ENCODE results near the gene DAP.

DAP gene

GRCh38 chr5:10745133-10745532, 15.9 kb downstream of the DAP start:
- no peak overlapping the region for H3K4me3 ChIP-seq (ENCODE audit: low read length)
- H3K4me1 ChIP-seq (ENCODE audit: insufficient read depth, low read length): no peaks in the 10 kb centered on the region
- no peaks in the 10 kb centered on the region for H3K27me3 ChIP-seq (ENCODE audit: insufficient read depth, low read length)
- H3K9ac ChIP-seq (ENCODE audit: low read depth, low read length): no peak overlapping the region
- no peak overlapping the region for H3K27ac ChIP-seq (ENCODE audit: low read depth, low read length)
- 91% methylated on average over 5 of the region's 5 CpGs for WGBS
- H3K9me3 ChIP-seq (ENCODE audit: insufficient read depth, low read depth, low read length): peaks cover 8% of the 10 kb centered on the region
- H3K36me3 ChIP-seq (ENCODE audit: insufficient read depth, low read length): peaks cover 61% of the 10 kb centered on the region

DNA sequence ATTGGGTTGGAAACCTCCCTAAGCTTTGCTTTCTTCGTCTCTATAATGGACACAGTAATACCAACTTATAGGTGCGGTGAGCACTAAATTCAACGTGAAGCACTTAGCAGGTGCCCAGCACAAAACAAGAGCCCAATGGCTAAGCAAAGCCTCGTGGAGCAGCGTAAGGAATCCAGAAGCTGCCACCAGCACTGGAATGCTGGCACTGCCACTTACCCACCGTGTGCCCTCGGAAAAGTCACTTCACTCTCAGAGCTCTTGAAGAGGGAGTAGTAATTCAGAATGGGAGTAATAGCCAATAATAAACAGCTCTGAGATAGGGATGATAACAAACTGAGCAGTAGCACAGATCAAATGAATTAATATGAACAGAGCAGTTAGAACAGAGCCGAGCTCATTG, 16.4 kb downstream of the DAP start:
- Histone ChIP-seq H3K27ac (ENCODE audit: low read depth, low read length) (no peak overlapping the region), H3K4me3 (ENCODE audit: low read length) (no peak overlapping the region), H3K27me3 (ENCODE audit: insufficient read depth, low read length) (no peaks in the 10 kb centered on the region), H3K36me3 (ENCODE audit: insufficient read depth, low read length) (peaks cover 61% of the 10 kb centered on the region), H3K4me1 (ENCODE audit: insufficient read depth, low read length) (no peaks in the 10 kb centered on the region), H3K9ac (ENCODE audit: low read depth, low read length) (no peak overlapping the region), H3K9me3 (ENCODE audit: insufficient read depth, low read depth, low read length) (peaks cover 11% of the 10 kb centered on the region)
- 96% methylated on average over 8 of the region's 8 CpGs for WGBS

DNA sequence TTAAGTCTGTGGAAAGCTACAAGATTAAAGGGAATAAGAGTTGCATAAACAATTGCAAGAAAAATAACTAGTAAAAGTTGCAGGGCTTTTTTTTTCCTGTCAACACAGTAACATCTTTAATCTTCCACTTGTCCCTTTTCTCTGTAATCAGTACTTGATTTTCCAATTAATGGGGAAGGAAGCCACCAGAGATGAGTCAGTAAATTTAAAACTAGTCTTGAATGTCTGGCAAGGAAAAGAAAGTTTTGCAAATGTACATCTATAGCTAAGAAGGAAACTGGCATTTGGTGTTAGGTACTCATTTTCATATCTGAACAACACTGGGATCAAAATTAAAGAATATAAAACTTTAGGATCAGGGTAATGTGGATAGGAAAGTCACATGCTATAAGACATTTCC, 17.1 kb downstream of the DAP start:
- no peak overlapping the region for H3K27ac ChIP-seq (ENCODE audit: low read depth, low read length)
- peaks cover 11% of the 10 kb centered on the region for H3K9me3 ChIP-seq (ENCODE audit: insufficient read depth, low read depth, low read length)
- H3K4me1 ChIP-seq (ENCODE audit: insufficient read depth, low read length): no peaks in the 10 kb centered on the region
- H3K36me3 ChIP-seq (ENCODE audit: insufficient read depth, low read length): peaks cover 65% of the 10 kb centered on the region
- no peak overlapping the region for H3K9ac ChIP-seq (ENCODE audit: low read depth, low read length)
- no peaks in the 10 kb centered on the region for H3K27me3 ChIP-seq (ENCODE audit: insufficient read depth, low read length)
- H3K4me3 ChIP-seq (ENCODE audit: low read length): no peak overlapping the region

- 96% methylated on average over 3 of the region's 5 CpGs for WGBS
- Histone ChIP-seq H3K27ac (ENCODE audit: low read depth, low read length) (no peak overlapping the region), H3K9ac (ENCODE audit: low read depth, low read length) (no peak overlapping the region), H3K4me3 (ENCODE audit: low read length) (no peak overlapping the region), H3K27me3 (ENCODE audit: insufficient read depth, low read length) (no peaks in the 10 kb centered on the region), H3K4me1 (ENCODE audit: insufficient read depth, low read length) (no peaks in the 10 kb centered on the region), H3K36me3 (ENCODE audit: insufficient read depth, low read length) (peaks cover 65% of the 10 kb centered on the region), H3K9me3 (ENCODE audit: insufficient read depth, low read depth, low read length) (peaks cover 11% of the 10 kb centered on the region)
These were observed 17.5 kb downstream of the DAP start for GRCh38 chr5:10743526-10743925.

- WGBS: 90% methylated on average over 8 of the region's 9 CpGs
- peaks cover 60% of the 10 kb centered on the region for H3K36me3 ChIP-seq (ENCODE audit: insufficient read depth, low read length)
- no peaks in the 10 kb centered on the region for H3K4me1 ChIP-seq (ENCODE audit: insufficient read depth, low read length)
- H3K9me3 ChIP-seq (ENCODE audit: insufficient read depth, low read depth, low read length): peaks cover 11% of the 10 kb centered on the region
- H3K27me3 ChIP-seq (ENCODE audit: insufficient read depth, low read length): no peaks in the 10 kb centered on the region
- no peak overlapping the region for H3K27ac ChIP-seq (ENCODE audit: low read depth, low read length)
- no peak overlapping the region for H3K9ac ChIP-seq (ENCODE audit: low read depth, low read length)
- H3K4me3 ChIP-seq (ENCODE audit: low read length): no peak overlapping the region
These were observed 19.4 kb downstream of the DAP start for GRCh38 chr5:10741661-10742060.

- Histone ChIP-seq H3K4me1 (ENCODE audit: insufficient read depth, low read length) (no peaks in the 10 kb centered on the region), H3K4me3 (ENCODE audit: low read length) (no peak overlapping the region), H3K36me3 (ENCODE audit: insufficient read depth, low read length) (peaks cover 52% of the 10 kb centered on the region), H3K9me3 (ENCODE audit: insufficient read depth, low read depth, low read length) (peaks cover 11% of the 10 kb centered on the region), H3K27ac (ENCODE audit: low read depth, low read length) (no peak overlapping the region), H3K27me3 (ENCODE audit: insufficient read depth, low read length) (no peaks in the 10 kb centered on the region), H3K9ac (ENCODE audit: low read depth, low read length) (no peak overlapping the region)
- 60% methylated on average over 1 of the region's 2 CpGs for WGBS
These were observed 20.6 kb downstream of the DAP start for GRCh38 chr5:10740384-10740783.

- no peaks in the 10 kb centered on the region for H3K27me3 ChIP-seq (ENCODE audit: insufficient read depth, low read length)
- H3K4me1 ChIP-seq (ENCODE audit: insufficient read depth, low read length): no peaks in the 10 kb centered on the region
- H3K27ac ChIP-seq (ENCODE audit: low read depth, low read length): no peak overlapping the region
- H3K9ac ChIP-seq (ENCODE audit: low read depth, low read length): no peak overlapping the region
- H3K36me3 ChIP-seq (ENCODE audit: insufficient read depth, low read length): peaks cover 31% of the 10 kb centered on the region
- H3K9me3 ChIP-seq (ENCODE audit: insufficient read depth, low read depth, low read length): peaks cover 11% of the 10 kb centered on the region
- H3K4me3 ChIP-seq (ENCODE audit: low read length): no peak overlapping the region
These were observed 23.2 kb downstream of the DAP start for GRCh38 chr5:10737880-10738279.

DNA sequence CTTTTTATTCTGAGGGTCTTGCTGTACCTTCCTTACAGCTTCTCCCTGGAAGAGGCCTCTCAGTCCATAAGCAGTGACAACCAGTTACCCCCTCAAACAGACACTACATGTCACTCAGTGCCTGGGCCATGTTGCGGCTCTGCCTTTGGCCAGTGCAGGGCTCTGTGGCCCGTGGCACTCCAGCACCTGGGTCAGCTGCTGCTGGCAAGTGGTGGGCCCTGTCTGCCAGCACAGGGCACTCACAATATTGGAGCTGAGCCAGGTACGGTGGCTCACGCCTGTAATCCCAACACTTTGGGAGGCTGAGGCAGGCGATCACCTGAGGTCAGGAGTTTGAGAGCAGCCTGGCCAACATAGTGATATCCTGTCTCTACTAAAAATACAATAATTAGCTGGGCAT, 24.2 kb downstream of the DAP start:
- Histone ChIP-seq H3K36me3 (ENCODE audit: insufficient read depth, low read length) (peaks cover 38% of the 10 kb centered on the region), H3K4me1 (ENCODE audit: insufficient read depth, low read length) (no peaks in the 10 kb centered on the region), H3K9ac (ENCODE audit: low read depth, low read length) (no peak overlapping the region), H3K4me3 (ENCODE audit: low read length) (no peak overlapping the region), H3K9me3 (ENCODE audit: insufficient read depth, low read depth, low read length) (peaks cover 11% of the 10 kb centered on the region), H3K27ac (ENCODE audit: low read depth, low read length) (no peak overlapping the region), H3K27me3 (ENCODE audit: insufficient read depth, low read length) (no peaks in the 10 kb centered on the region)
- 94% methylated on average over 5 of the region's 5 CpGs for WGBS

- Histone ChIP-seq H3K36me3 (ENCODE audit: insufficient read depth, low read length) (peaks cover 35% of the 10 kb centered on the region), H3K9ac (ENCODE audit: low read depth, low read length) (no peak overlapping the region), H3K4me3 (ENCODE audit: low read length) (no peak overlapping the region), H3K9me3 (ENCODE audit: insufficient read depth, low read depth, low read length) (peaks cover 11% of the 10 kb centered on the region), H3K27me3 (ENCODE audit: insufficient read depth, low read length) (no peaks in the 10 kb centered on the region), H3K27ac (ENCODE audit: low read depth, low read length) (no peak overlapping the region), H3K4me1 (ENCODE audit: insufficient read depth, low read length) (no peaks in the 10 kb centered on the region)
- 85% methylated on average over 11 of the region's 11 CpGs for WGBS
These were observed 24.7 kb downstream of the DAP start for GRCh38 chr5:10736354-10736753.

DNA sequence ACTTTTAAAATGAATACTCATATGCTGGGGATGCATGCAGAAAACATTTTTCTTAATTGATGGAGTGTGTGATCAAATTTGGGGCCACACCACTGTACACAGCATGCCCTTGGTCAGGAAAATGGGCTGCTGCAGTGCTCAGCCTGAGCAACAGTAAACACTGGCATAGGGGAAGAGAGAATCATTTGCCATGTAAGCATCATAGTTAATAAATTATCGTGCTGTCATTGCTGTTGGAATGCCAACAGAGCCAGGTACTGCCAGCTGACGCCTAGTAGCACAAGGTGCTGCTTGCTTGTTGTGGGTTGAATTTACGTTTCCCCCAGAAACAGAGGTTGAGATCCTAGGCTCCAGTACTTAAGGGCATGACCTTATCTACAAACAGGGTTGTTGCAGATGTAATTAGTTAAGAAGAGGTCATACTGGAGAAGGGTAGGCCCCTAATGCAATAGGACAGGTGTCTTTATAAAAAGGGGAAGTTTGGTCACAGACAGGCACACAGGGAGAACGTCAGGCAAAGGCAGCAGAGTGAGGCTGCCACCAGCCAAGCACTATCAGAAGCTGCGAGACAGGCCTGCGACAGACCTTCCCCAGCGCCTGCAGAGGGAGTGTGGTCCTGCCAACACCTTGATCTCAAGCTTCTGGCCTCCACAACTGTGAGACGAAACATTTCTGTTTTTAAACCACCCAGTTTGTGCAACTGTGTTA, 25.3 kb downstream of the DAP start:
- H3K27ac ChIP-seq (ENCODE audit: low read depth, low read length): no peak overlapping the region
- WGBS: 90% methylated on average over 8 of the region's 8 CpGs

DNA sequence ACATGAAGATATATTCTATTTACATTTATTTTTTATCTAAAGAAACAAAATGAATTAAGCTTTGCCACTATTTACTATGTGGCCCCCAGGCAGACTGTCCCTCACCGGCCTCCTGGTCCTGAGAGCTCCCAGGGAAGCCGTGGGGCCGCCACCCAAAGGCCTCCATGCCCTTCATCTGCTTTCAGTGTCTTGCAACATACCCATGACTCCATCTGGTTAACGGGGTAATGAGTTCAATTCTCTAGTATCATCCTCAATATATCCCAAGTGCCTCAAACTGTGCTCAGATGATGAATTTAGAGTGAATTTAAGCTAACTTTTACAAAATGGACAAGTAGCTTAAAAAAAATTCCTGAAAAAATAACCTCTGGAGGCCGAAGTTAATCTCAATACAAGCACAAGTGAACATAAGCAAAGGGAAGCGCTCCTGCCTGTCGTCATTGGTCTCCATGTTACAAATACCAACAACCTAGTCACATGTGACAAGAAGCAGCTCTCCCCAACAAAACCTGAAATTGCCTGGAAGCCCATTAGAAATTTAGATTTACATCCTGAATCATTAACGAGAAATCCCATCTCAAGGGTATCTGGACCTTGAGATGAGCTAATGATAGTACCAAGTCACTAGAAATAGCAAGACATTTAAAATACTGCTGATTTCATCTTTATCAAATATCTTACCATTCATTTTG, 26.1 kb downstream of the DAP start:
- Histone ChIP-seq H3K27me3 (ENCODE audit: insufficient read depth, low read length) (no peaks in the 10 kb centered on the region), H3K9ac (ENCODE audit: low read depth, low read length) (no peak overlapping the region), H3K36me3 (ENCODE audit: insufficient read depth, low read length) (peaks cover 25% of the 10 kb centered on the region), H3K4me3 (ENCODE audit: low read length) (no peak overlapping the region), H3K9me3 (ENCODE audit: insufficient read depth, low read depth, low read length) (0 out of 2 replicates have a peak, but pooled peaks cover 2% of the 10 kb centered on the region), H3K4me1 (ENCODE audit: insufficient read depth, low read length) (no peaks in the 10 kb centered on the region), H3K27ac (ENCODE audit: low read depth, low read length) (no peak overlapping the region)
- WGBS: 83% methylated on average over 8 of the region's 8 CpGs

More for the DNA sequence above, 25.3 kb downstream of the DAP start:
- Histone ChIP-seq H3K36me3 (ENCODE audit: insufficient read depth, low read length) (peaks cover 32% of the 10 kb centered on the region), H3K4me3 (ENCODE audit: low read length) (no peak overlapping the region), H3K4me1 (ENCODE audit: insufficient read depth, low read length) (no peaks in the 10 kb centered on the region), H3K9me3 (ENCODE audit: insufficient read depth, low read depth, low read length) (peaks cover 10% of the 10 kb centered on the region), H3K27me3 (ENCODE audit: insufficient read depth, low read length) (no peaks in the 10 kb centered on the region), H3K9ac (ENCODE audit: low read depth, low read length) (no peak overlapping the region)
